DMS153 (cell line): ENCODE data around the gene ZDHHC22.

Experiments
- DNase-seq: peaks from one replicate; lab custom pipeline; 2025; lab: John Stamatoyannopoulos, UW

ZDHHC22 gene

DNA sequence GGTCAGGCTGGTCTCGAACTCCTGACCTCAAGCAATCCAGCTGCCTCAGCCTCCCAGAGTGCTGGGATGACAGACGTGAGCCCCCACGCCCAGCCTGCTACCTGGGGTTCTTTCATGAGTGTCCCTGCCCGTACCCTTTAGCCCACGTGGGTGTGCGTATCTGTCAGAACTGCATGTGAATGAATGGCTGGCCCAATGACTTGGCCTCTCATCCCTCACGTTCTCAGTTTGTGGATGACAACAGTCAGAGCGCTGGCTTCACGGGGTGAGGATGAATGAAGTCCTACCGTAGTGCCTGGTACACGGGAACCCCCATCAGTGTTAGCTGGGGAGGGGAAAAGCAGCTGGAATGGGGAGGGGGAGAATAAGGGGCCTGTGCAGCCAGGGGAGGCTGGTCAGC lies 16.1 kb upstream of the ZDHHC22 start:
- no peak for DNase-seq

DNA sequence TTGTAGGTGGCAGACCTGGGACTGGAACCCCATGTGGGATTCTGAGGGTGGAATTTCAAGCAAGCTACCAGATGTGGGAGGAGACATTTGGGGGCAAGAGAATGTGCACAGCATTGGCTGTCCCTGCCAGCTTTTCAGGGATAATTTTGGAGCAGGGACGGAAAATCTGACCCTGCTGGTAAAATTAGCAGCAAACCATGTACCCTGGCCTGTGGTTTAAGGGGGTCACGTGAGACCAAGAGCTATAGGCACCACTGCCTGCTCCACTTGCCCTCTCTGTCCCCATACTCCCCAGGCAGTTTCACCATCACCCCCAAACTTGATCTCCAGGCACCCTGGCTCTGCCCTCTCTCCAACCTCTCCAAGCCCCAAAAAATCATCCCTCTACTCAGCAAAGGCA lies 13.5 kb upstream of the ZDHHC22 start:
- DNase-seq, result no peak

DNA sequence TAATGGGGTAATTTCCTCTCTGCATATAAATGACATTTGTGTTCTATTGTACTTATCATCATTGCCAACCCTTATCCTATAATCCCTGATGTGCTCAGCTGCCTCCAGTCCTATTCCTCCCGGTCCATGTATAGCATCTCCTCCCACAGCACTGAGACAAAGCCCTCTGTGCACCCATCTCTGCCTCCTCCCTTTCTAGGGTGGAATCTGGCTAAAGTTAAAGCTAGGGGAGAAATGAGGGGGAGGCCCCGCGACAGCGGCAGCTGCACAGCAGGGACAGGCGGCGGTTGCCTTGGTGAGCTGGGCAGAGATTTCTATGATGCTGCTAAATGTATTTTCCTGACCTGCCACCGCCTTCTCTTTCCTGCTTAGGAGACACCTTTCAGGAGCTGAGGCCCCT lies 12.8 kb upstream of the ZDHHC22 start:
- DNase-seq, result no peak

DNA sequence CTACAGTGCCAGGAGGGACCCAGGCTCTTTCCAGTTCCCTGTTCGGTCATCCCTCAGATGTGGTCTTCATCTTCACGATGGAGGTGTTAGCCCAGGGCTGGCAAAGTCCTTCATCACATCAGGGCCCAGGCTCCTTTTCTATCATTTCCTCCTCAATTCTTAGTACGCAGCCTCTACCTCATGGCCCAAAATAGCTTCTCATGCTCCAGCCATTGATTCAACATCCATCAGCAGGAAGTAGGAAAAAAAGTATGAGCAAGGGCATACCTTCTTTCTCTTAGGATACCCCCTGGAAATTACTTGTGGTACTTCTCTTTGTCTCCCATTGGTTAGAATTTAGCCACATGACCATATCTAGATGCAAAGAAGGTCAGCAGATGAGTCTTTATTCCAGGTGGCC lies 12.2 kb upstream of the ZDHHC22 start:
- DNase-seq, result no peak

DNA sequence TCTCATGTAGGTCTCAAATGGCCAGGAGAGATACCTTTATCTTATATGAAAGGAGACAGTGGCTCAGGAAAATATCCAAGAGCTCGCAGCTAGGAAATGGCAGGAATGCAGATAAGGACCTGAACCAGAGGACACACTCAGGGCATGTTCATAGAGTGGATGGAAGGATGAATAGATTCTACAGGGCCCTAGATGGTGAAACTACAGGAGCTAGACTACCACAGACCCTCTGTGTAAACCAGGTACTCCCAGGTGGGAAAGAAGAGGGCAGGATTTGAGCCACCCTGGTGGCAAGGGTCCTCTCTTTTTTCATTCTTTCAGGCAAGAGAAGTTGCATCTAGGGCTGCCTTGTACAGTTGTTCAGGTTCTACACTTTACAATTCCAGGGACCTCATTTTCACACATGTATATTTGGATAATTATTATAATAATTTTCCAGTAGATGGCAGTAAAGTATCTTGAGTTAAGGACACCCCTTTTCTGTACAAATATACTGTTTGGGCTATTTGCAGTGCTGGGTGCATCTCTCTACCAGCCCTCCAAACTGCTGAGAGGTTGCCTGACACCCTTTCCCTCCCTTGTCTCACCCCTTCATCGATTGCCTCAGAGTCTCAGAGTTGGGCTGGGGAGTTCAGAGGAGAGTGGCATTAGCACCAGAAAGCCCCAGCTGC lies 10.5 kb upstream of the ZDHHC22 start:
- peak; percentile 62 for DNase-seq

DNA sequence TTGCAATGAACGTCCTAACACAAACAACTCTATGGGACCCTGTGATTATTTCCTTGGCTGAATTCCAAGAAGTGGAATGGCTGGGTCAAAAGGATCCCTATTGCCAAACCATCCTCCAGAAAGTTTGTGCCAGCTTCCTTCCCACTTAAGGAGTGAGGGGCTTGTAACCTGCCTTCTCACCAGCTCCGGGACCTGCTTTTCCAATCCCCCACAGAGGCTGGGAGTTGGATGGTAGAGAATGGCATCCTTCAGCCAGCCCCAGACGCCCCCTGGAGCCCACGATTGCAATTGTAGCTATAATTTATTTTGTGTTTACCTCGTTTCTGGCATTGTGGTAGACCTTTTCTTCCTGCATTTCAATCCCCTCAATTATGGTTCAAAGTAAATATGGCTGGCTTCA lies 9.7 kb upstream of the ZDHHC22 start:
- no peak for DNase-seq

DNA sequence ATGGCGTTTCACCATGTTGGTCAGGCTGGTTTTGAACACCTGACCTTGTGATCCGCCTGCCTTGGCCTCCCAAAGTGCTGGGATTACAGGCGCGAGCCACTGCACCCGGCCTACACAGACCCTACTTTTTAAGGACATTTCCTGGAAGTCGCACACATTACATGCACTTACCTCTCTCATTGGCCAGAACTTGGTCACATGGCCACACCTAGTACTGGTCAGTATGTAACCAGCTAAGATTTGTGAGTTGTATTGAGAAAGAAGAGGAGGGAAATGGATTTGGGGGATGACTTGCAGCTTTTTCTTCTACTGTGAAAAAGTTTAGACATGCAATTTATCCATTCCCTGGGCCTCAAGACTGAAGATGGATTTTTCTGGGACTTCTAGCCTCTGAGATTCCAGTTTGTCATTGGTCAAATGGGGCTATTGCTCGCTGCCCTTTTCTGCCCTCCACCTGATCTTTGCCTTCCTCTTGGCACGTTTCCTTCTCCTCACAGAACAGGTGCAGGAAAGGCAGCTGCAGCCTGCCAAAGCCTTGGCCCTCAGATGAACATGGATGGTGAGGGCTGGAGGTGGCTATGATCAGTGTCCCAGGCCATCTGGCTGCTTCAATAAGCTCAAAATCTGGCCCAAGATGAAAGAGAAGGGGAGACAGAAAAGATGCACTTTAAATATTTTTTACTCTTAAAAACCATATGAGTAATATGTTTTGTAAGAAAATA lies 7.1 kb upstream of the ZDHHC22 start:
- no peak for DNase-seq

DNA sequence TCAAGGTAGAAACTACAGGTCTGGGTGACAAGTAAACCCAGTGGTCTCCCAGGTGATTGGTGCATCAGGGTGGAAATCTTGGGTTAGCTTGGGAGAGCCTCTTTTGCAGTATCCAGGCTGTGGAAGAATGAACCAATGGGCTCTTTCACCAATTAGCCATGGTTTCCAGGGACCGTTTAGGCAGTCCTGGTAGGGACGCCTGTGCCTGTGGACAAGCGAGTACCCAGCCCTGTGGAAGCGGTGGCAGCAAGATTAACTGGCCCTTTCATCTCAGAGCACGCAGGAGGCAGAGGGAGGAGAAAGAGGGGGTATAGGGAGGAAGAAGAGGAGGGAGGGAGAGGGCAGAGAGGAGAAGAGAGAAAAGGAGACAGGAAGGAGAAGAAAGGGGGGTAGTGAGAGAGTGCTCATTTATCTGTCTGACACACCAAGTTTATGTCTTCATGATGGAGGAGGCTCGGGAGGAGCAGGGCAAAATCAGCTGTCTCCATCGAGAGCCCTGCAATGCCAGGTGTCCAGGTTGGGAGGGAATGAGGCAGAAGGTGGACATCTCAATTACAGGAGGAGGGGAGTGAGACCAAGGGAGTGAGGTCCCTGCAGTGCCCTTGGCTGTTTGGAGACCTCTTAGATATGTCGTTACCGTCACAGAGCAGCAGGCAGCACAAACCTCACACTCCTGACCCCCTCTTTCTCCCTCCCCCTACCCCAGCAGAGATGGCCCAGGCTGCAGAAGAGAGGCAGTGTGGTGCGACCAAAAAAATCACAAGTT lies 4.6 kb upstream of the ZDHHC22 start:
- no peak for DNase-seq

DNA sequence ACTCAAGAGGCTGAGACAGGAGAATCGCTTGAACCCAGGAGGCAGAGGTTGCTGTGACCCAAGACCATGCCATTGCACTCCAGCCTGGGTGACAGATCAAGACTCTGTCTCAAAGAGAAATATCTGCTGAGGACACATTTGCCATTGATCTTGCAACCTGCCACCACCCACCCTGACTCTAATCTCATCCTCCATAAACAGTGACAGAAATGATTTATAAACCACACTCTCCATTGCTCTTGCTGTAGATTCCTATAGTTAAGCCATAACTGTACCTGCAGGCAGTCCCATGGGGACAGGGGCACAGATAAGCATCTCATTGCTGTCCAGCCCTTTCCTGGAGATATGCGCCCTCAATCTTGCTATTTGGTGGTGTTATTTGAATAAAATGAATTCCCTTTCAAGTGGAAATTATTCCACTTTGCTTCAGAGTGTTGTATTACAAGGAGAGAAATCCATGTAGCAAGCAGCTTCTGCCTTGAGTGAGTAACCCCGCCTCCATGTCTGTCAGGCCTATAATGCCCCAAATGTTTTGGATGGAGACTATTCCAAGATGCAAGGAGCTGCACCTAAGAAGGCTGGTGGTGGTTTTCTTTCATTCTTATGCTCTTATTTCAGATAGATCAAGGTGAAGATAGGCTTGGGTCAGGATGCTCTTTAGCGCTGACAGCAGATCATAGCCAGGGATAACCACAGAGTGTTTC lies 3.0 kb upstream of the ZDHHC22 start:
- no peak for DNase-seq

DNA sequence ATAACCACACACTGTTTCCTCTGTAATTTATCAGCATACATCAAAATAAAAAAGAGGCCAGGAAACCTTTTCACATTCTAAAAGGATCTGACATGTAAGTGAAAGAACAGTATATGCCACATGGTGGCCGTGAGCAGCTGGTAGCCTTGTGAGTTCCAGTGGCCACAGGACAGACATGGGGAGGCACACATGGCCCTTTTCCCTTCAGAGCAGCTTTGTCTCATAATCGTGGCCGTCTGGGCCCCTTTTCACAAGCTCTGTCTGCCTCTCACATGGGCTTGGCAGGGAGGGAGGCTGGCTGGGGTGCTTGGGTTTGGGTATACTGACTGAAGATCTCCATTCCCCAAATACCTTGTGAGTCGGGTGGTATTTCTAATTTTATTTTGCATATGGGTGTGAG lies 1.5 kb upstream of the ZDHHC22 start:
- no peak for DNase-seq

DNA sequence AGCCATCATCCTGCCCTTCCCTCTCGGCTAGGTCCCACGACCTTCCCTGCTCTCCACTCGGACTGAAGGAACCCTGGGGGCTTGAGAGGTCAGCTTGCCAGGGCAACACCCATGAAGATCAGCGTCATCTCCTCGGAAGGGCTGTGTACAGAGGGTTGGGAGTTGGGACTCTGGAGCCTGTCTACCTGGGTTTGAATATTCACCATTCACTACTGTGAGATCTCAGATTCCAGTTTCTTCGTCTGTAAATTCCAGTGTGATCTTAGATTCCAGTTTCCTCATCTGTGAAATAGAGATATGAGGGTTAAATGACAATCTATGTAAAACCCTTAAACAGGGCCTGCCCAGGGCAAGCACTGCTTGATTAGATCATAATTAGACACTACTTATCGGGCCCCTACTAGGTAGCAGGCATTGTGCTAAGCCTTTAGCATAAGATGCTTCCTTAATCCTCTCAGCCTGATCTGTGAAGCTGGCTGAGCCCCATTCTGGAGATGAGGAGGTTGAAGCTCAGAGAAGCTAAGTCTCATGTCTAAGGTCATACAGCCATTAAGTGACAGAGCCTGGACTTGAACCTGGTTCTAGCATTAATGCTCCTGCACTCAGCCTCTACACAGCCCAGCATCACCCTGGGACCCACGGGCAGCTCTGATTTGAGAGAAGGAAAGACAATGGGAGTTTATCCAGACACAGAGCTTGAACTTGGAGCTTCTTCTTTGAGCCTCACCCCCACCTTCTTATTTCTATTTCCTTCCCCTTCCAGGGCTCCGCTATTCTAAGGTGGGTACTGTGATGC lies 612 bp upstream of the ZDHHC22 start:
- DNase-seq, result no peak

DNA sequence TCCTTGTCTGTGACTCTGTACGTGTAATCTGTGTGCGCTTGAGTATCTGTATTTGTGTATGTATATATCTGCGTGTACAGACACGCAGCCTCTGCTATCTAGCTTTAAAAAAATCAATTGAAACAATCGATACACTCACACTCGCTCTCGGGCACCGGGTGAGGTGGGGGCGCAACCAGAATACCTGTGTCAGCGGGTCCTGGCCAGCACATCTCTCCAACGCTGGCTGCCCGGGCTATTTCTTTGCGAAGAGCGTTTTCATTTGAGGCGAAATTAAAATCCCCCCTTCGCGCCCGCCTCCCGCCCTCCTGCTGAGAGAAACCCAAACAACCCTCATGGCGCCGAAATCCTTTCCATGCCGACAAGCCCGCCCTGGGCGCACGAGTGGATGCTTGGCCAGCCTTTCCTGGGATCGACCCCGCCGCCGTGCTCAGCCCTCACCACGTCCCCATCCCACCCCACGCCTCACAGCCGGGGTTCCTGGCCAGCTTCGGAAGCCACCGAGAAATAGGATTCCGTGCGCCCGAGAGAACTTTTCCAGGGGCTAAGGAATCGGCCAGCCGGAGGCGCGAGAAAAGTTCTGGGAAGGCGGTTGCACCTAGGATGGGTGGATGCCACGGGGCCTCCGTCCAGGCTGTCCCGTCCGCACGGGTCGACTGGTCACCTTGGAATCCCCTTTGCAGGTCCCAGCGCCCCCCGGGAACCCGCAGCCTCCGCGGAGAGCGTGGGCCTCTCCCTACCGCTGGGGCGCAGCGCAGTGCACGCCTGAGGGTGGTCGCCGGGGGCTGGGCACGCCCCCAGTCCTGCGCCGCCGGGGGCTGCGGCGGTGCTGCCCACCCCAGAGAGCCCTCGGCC lies 1.0 kb downstream of the ZDHHC22 start:
- no peak for DNase-seq

DNA sequence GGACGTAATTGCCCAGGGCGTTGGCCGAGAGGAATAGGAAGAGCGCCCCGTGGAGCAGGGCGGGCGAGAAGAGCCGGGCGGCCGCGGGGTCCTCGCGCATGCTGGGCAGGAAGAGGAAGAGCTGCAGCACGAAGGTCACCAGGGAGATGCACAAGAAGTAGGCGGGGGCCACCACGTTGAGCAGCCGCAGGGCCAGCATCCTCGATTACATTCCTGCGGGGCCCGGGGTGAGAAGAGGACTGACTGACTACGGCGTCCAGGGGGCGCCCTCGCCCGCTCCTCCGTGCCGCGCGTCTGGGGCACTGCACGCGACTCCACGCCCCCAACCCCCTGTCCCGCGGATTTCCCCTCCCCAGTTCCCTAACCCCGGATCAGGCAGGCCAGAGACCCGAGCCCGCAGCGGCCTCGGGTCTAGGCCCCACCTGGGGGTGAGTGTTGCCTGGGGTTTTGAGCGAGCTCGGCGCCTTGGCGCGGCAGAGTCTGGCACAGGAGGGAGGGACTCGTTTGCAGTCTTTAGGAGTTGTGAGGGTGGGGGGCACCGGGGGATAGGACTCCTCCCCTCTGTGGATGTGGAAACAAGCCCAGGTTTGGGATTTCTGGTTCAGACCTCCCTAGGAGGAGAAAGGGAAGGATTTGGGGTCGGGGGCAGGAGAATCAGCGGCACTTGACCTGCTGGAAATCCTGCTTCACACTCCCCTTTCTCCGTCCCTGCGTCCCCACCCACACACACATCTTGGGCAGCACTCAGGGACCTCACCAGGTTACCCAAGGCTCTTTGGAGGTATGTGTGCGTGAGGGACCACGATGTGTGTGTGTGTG lies 1.8 kb downstream of the ZDHHC22 start:
- DNase-seq, result peak; percentile 14

DNA sequence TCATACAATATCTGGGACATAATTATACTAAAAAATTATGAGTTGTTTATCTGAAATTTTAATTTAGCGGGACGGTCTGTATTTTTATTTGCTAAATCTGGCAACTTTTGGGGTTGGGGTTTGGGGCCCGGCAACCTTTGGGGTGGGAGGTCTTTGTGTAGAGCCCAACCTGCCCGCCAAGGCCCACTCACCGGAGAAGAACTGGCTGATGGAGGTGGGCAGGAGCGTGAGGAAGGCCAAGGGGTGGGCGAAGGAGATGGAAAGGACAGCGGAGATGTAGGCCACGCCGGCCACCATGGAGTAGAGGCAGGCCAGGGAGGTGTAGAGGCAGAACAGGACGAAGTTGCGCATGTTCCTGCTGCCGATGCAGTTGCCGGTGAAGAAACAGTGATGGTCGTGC lies 2.6 kb downstream of the ZDHHC22 start:
- no peak for DNase-seq

DNA sequence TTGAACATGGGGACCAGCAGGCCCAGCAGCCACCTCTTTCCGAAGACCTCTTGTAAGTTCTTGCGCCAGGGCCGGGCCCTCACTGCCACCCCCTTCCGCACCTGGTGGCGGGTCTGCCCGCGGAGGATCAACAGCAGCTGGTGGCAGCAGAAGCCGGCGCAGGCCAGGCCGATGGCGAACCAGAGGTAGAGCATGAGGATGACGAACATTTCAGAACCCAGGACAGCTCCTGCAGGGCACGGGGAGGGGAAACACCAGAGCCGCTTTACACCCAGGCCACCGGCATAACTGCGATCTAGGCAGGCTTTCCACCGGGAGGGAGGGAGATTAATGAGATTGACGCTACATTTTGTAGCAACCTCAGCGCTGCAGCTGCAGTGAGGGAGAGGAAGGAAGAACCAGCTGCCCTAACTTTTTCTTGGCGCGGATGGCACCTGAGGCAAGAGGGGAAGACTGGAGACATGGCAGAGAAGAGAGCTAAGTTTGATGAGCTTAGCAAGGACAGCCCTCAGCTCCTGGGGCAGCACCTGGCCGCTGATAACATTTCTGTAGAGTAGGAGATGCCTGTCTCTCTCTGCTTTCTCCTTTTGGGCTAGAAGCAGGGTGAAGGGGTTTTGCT lies 7.8 kb downstream of the ZDHHC22 start:
- no peak for DNase-seq

DNA sequence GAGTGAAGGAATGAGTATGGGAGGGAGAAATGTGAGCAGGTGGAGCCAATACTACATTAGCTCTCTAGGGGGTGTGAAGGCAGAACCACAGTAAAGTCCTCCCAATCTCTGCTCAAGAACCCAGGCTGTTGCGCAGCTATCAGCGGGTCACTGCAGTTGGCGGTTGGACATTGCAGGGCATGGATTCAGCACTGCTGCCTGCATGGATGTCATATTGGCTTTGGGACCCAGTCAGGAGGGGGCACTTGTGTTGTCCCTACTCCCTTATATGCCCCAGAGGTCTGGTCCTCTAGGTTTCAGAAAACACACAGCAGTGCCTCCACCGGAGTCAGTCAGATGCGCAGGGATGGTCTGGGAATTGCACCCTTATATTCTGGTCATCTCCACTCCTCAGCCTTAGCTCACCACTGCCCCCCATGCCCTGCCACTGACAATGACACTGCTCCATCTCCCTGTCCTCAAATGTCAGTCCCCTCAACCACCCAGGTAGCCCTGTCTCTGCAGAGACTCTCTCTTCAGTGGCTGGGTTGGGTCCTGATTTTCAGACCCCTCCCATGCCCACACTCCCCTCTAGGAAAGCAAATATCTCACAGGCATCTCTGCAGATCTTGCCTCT lies 9.6 kb downstream of the ZDHHC22 start:
- no peak for DNase-seq

DNA sequence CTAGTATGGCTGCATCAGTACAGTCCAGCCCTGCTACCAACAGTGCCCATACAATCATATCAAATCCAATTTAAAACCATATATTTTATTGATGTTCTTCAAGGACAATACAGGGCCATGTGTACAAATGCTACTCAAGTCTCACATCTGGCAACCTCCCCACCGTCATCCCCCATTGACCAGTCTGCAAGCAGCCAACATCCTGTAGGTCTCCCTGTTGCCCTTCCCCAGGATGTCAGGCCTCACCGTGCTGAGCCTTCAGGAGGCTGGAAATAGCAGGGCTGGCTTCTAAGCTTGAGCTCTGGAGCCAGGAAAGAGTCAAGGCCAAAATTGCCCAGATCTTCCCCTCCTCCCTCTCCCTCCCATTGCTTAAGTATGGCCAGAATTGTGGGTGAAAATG lies 10.4 kb downstream of the ZDHHC22 start:
- no peak for DNase-seq

DNA sequence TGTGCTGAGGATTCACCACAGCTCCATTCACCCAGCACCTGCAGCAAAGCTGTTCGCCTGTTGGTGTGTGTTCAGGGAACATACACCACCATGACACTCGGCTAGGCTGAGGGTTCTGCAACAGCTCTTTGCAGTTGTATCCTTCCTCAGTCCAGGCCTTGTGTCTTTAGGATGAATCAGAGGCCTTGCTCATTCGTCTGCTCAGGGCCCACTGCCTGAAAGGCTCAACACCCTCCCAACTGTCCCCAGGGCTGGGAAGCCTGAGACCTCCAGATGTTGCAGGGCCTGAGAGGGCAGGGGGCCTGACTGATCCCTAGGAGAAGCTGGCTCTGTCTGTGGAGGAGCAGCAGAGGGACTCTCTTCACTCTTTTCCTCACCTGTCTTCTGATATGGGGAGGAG lies 11.2 kb downstream of the ZDHHC22 start:
- no peak for DNase-seq

DNA sequence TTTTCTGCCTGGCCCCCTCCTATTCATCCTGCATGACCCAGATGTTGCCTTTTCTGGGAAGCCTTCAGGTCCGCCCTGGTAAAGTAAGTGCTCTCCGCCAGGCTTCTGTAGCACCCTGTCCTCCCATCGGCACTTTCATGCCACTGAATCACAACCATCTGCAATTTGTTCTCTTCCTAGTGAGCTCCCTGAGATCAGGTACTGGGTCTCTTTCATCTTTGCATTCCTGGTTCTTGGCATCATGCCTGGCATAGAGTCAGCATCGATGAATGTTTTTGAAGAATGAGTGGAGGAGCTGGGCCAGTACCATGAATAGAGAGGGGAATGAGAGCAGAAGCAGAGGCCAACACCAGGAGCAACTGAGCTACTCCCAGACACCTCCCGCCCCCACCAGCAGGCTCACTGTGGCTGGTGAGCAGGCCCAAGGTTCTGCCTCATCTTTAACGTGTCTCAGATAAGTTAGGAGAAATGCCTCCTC lies 13.1 kb downstream of the ZDHHC22 start:
- no peak for DNase-seq
